Tibial nerve (tissue), 4 donors: ENCODE data around the gene PSEN2.
A peak's percentile ranks its signal among the peaks of the same experiment; 100 is the strongest.

Experiments used
- CTCF ChIP-seq, 5 experiments: fragments of 200-600 bp in 3 of 5; fragments of 450-650 bp in 2 of 5; sonication (generic) in 3 of 5; IDR thresholded peaks; one replicate each; pipeline ENCODE4 v1.5.1; 2016 to 2019; ENCODE audit warnings: antibody characterized with exemption in 5 of 5, mild to moderate bottlenecking in 3 of 5, moderate library complexity in 2 of 5
- EP300 ChIP-seq, 2 donors: sonication (generic); formaldehyde crosslinking; IDR thresholded peaks; one replicate each; pipeline ENCODE4 v1.6.1; 2017; ENCODE audit warnings: antibody characterized with exemption in 2 of 2, mild to moderate bottlenecking in 1 of 2
- POLR2A ChIP-seq, 2 donors: fragments of 450-650 bp; IDR thresholded peaks; one replicate each; pipeline ENCODE4 v1.6.1; 2017; ENCODE audit warnings: antibody characterized with exemption in 2 of 2, mild to moderate bottlenecking in 2 of 2, moderate library complexity in 2 of 2

DNA sequence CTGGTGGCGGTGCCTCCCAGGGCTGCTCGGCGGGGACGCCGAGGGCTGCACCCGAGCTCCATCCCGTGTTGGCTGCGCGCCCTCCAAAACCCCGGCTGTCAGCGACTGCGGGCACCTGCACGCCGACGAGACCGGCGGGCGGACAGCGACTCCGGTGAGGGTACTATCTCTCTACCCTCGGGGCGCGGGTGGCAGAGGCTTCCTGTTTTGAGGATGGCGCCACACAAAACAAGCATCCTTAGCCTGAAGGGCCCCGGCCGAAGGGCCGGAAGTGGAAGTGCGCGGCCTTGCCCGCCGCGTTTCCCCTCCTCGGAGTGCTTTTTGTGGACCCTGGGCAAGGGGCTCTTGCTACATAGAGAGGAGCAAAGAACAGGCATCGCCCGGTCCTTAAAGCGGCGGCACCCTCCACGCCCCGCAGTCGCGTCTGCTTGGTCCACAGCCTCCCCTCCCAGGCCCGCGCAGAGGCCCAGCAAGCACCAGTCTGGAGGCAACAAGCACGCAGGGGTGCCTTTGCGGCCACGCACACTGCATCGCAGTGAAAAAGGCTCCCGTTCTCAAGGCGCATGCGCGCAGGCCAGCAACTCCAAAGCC lies 69.1 kb downstream of the PSEN2 start:
- TF ChIP-seq POLR2A (IDR thresholded peaks at IDR 0.05), result peak; percentile 94 to 96
- no peak for TF ChIP-seq CTCF (IDR thresholded peaks at IDR 0.05)
- TF ChIP-seq EP300 (IDR thresholded peaks at IDR 0.05), result peak; percentile 63 to 98
